K562 (cell line): Measurements from ENCODE around the gene RARRES2. TPM values are rescaled to one million over a fixed set of nuclear protein-coding genes. Genes with fewer than 3 reads are reported as not detected.

Experiments used
- CHCHD3 ChIP-seq: fragments of 250-450 bp; sonication (Bioruptor Pico); IDR thresholded peaks from 2 replicates; pipeline ENCODE4 v2.1.2; 2022; ENCODE audit warnings: mild to moderate bottlenecking
- CTBP1 ChIP-seq: fragments of 450-650 bp; IDR thresholded peaks from 2 replicates; pipeline ENCODE4 v1.6.1; 2016; ENCODE audit warnings: borderline replicate concordance
- MEIS2 ChIP-seq: fragments of 450-650 bp; IDR thresholded peaks from 2 replicates; pipeline ENCODE4 v1.6.1; 2014; ENCODE audit warnings: mild to moderate bottlenecking; ENCODE audit not compliant: partially characterized antibody
- MTA1 ChIP-seq: fragments of 450-650 bp; IDR thresholded peaks from 2 replicates; pipeline ENCODE4 v1.6.1; 2017; ENCODE audit warnings: borderline replicate concordance
- NFATC3 ChIP-seq: fragments of 450-650 bp; IDR thresholded peaks from 2 replicates; pipeline ENCODE4 v1.6.1; 2017; ENCODE audit warnings: mild to moderate bottlenecking
- POLR3A ChIP-seq: IDR thresholded peaks from 2 replicates; pipeline ENCODE4 v1.6.1; 2011; ENCODE audit warnings: borderline replicate concordance, mild to moderate bottlenecking, moderate library complexity; ENCODE audit not compliant: insufficient read length, insufficient read depth; ENCODE audit errors: extremely low read depth
- SNIP1 ChIP-seq: fragments of 450-650 bp; IDR thresholded peaks from 2 replicates; pipeline ENCODE4 v1.7.1; 2017; ENCODE audit warnings: low read depth, mild to moderate bottlenecking
- TAF1 ChIP-seq: IDR thresholded peaks from 2 replicates; pipeline ENCODE4 v1.6.1; 2011; ENCODE audit warnings: mild to moderate bottlenecking, low read length, moderate library complexity; ENCODE audit not compliant: insufficient read depth, control insufficient read depth, severe bottlenecking; ENCODE audit errors: extremely low read depth
- ZNF507 ChIP-seq: conservative IDR thresholded peaks from 2 replicates; pipeline ENCODE4 v1.6.1; 2017; ENCODE audit warnings: missing genetic modification characterization, missing compliant biosample characterization
- polyA plus RNA-seq, 8 experiments: library from polyadenylated mRNA; depleted of rRNA in 4 of 8; stranded (reverse) in 5 of 8; unstranded in 3 of 8; fragments of >200 nt; fragmentation: Nextera tagmentation in 2 of 8; fragmentation: Illumina TruSeq in 1 of 8; extraction: Ambion mirVana in 2 of 8; extraction: Trizol in 1 of 8; gene quantifications; 2 replicates each; pipeline versions ENCODE4 v1.2.1 to v1.2.3, GENCODE V29; 2011 to 2014; ENCODE audit warnings: inconsistent platforms in 1 of 8, missing spikeins in 1 of 8
- total RNA-seq, 7 experiments: library from RNA; depleted of rRNA in 6 of 7; stranded (reverse); fragments of >200 nt in 6 of 7; fragmentation: Illumina TruSeq in 2 of 7; extraction: Trizol in 2 of 7; gene quantifications; 2 replicates each; pipeline versions ENCODE4 v1.2.1 to v1.2.3, GENCODE V29; 2011 to 2021; ENCODE audit warnings: low replicate concordance in 1 of 7
- TF ChIP-seq, protein P1 (sequence below): fragments of 250-450 bp; sonication (Bioruptor Pico); IDR thresholded peaks from 2 replicates; pipeline ENCODE4 v1.6.1; 2021; ENCODE audit warnings: mild to moderate bottlenecking
- TF ChIP-seq, protein P2 (sequence below): fragments of 450-650 bp; IDR thresholded peaks from 2 replicates; pipeline ENCODE4 v1.6.1; 2016; ENCODE audit warnings: mild to moderate bottlenecking
- TF ChIP-seq, protein P3 (sequence below): fragments of 250-450 bp; sonication (Bioruptor Pico); IDR thresholded peaks from 2 replicates; pipeline ENCODE4 v1.4.0; 2020; ENCODE audit warnings: mild to moderate bottlenecking, moderate library complexity, borderline replicate concordance
- TF ChIP-seq, protein P4 (sequence below): sonication (generic); formaldehyde crosslinking; IDR thresholded peaks from 2 replicates; pipeline ENCODE4 v1.9.0; 2022; ENCODE audit warnings: mild to moderate bottlenecking, missing genetic modification reagents
- TF ChIP-seq, protein P5 (sequence below): sonication (generic); formaldehyde crosslinking; IDR thresholded peaks from 2 replicates; pipeline ENCODE4 v1.8.0; 2023; ENCODE audit warnings: missing genetic modification reagents, mild to moderate bottlenecking, borderline replicate concordance
- TF ChIP-seq, protein P6 (sequence below): fragments of 250-450 bp; sonication (Bioruptor Pico); IDR thresholded peaks from 2 replicates; pipeline ENCODE4 v1.8.0; 2022; ENCODE audit warnings: inconsistent platforms, mild to moderate bottlenecking, moderate library complexity, borderline replicate concordance

The RARRES2 gene
- total and polyA plus RNA-seq, 9 of the 15 experiments (the other 6 are each of a cell fraction or from before 2014, with no cell fraction given), result 0.11 to 1.7 (median 0.23) TPM; not detected in 6

DNA sequence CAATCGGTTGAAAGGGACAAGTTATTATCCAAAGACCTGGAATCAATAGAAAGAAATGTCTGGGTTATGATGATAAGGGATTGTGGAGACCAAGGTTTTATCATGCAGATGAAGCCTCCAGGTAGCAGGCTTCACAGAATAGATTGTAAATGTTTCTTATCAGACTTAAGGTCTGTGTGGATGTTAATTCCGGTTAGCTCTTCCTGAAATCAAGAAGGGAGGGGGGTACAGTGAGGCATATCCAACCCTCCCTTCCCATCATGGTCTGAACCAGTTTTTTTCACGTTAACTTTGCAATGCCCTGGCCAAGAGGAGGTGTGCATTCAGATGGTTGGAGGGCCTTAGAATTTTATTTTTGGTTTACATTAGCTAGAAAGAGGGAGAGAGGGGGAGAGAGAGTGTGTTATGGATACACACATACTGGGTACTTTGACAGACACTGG, 28.0 kb downstream of the RARRES2 start (continued):
- TF ChIP-seq, protein P1, sequence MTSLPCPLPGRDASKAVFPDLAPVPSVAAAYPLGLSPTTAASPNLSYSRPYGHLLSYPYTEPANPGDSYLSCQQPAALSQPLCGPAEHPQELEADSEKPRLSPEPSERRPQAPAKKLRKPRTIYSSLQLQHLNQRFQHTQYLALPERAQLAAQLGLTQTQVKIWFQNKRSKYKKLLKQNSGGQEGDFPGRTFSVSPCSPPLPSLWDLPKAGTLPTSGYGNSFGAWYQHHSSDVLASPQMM (CRISPR knock-in tag), result no peak
- TF ChIP-seq TAF1 (no peak), NFATC3 (no peak; the same call in 1 of the 2 replicates), POLR3A (no peak), SNIP1 (no peak), MEIS2 (peak; percentile 10), MTA1 (peak; percentile 80; the same call in 1 of the 2 replicates), CTBP1 (peak; percentile 96), CHCHD3 (CRISPR knock-in tag) (no peak), ZNF507 (tag) (no peak)
- TF ChIP-seq, protein P2, sequence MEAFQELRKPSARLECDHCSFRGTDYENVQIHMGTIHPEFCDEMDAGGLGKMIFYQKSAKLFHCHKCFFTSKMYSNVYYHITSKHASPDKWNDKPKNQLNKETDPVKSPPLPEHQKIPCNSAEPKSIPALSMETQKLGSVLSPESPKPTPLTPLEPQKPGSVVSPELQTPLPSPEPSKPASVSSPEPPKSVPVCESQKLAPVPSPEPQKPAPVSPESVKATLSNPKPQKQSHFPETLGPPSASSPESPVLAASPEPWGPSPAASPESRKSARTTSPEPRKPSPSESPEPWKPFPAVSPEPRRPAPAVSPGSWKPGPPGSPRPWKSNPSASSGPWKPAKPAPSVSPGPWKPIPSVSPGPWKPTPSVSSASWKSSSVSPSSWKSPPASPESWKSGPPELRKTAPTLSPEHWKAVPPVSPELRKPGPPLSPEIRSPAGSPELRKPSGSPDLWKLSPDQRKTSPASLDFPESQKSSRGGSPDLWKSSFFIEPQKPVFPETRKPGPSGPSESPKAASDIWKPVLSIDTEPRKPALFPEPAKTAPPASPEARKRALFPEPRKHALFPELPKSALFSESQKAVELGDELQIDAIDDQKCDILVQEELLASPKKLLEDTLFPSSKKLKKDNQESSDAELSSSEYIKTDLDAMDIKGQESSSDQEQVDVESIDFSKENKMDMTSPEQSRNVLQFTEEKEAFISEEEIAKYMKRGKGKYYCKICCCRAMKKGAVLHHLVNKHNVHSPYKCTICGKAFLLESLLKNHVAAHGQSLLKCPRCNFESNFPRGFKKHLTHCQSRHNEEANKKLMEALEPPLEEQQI, result peak; percentile 81; the same call in 1 of the 2 replicates
- TF ChIP-seq, protein P3, sequence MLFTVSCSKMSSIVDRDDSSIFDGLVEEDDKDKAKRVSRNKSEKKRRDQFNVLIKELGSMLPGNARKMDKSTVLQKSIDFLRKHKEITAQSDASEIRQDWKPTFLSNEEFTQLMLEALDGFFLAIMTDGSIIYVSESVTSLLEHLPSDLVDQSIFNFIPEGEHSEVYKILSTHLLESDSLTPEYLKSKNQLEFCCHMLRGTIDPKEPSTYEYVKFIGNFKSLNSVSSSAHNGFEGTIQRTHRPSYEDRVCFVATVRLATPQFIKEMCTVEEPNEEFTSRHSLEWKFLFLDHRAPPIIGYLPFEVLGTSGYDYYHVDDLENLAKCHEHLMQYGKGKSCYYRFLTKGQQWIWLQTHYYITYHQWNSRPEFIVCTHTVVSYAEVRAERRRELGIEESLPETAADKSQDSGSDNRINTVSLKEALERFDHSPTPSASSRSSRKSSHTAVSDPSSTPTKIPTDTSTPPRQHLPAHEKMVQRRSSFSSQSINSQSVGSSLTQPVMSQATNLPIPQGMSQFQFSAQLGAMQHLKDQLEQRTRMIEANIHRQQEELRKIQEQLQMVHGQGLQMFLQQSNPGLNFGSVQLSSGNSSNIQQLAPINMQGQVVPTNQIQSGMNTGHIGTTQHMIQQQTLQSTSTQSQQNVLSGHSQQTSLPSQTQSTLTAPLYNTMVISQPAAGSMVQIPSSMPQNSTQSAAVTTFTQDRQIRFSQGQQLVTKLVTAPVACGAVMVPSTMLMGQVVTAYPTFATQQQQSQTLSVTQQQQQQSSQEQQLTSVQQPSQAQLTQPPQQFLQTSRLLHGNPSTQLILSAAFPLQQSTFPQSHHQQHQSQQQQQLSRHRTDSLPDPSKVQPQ (CRISPR knock-in tag), result no peak
- TF ChIP-seq, protein P4, sequence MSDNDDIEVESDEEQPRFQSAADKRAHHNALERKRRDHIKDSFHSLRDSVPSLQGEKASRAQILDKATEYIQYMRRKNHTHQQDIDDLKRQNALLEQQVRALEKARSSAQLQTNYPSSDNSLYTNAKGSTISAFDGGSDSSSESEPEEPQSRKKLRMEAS (CRISPR knock-in tag), result no peak
- TF ChIP-seq, protein P5, sequence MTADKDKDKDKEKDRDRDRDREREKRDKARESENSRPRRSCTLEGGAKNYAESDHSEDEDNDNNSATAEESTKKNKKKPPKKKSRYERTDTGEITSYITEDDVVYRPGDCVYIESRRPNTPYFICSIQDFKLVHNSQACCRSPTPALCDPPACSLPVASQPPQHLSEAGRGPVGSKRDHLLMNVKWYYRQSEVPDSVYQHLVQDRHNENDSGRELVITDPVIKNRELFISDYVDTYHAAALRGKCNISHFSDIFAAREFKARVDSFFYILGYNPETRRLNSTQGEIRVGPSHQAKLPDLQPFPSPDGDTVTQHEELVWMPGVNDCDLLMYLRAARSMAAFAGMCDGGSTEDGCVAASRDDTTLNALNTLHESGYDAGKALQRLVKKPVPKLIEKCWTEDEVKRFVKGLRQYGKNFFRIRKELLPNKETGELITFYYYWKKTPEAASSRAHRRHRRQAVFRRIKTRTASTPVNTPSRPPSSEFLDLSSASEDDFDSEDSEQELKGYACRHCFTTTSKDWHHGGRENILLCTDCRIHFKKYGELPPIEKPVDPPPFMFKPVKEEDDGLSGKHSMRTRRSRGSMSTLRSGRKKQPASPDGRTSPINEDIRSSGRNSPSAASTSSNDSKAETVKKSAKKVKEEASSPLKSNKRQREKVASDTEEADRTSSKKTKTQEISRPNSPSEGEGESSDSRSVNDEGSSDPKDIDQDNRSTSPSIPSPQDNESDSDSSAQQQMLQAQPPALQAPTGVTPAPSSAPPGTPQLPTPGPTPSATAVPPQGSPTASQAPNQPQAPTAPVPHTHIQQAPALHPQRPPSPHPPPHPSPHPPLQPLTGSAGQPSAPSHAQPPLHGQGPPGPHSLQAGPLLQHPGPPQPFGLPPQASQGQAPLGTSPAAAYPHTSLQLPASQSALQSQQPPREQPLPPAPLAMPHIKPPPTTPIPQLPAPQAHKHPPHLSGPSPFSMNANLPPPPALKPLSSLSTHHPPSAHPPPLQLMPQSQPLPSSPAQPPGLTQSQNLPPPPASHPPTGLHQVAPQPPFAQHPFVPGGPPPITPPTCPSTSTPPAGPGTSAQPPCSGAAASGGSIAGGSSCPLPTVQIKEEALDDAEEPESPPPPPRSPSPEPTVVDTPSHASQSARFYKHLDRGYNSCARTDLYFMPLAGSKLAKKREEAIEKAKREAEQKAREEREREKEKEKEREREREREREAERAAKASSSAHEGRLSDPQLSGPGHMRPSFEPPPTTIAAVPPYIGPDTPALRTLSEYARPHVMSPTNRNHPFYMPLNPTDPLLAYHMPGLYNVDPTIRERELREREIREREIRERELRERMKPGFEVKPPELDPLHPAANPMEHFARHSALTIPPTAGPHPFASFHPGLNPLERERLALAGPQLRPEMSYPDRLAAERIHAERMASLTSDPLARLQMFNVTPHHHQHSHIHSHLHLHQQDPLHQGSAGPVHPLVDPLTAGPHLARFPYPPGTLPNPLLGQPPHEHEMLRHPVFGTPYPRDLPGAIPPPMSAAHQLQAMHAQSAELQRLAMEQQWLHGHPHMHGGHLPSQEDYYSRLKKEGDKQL, result no peak
- TF ChIP-seq, protein P6, sequence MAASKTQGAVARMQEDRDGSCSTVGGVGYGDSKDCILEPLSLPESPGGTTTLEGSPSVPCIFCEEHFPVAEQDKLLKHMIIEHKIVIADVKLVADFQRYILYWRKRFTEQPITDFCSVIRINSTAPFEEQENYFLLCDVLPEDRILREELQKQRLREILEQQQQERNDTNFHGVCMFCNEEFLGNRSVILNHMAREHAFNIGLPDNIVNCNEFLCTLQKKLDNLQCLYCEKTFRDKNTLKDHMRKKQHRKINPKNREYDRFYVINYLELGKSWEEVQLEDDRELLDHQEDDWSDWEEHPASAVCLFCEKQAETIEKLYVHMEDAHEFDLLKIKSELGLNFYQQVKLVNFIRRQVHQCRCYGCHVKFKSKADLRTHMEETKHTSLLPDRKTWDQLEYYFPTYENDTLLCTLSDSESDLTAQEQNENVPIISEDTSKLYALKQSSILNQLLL (CRISPR knock-in tag), result no peak
